Uterus (tissue), 2 donors: ENCODE data around the gene DOK7.

Experiments
- POLR2A ChIP-seq, 2 donors: fragments of 450-650 bp; IDR thresholded peaks; one replicate each; pipeline ENCODE4 v1.6.1; 2016; ENCODE audit warnings: antibody characterized with exemption in 2 of 2, mild to moderate bottlenecking in 1 of 2, moderate library complexity in 1 of 2
- TF ChIP-seq, protein P1 (sequence below), 4 experiments: fragments of 200-600 bp in 2 of 4; fragments of 450-650 bp in 2 of 4; sonication (generic) in 2 of 4; IDR thresholded peaks; one replicate each; pipeline ENCODE4 v1.5.1; 2016 to 2019; ENCODE audit warnings: antibody characterized with exemption in 4 of 4, mild to moderate bottlenecking in 2 of 4, moderate library complexity in 1 of 4

DNA sequence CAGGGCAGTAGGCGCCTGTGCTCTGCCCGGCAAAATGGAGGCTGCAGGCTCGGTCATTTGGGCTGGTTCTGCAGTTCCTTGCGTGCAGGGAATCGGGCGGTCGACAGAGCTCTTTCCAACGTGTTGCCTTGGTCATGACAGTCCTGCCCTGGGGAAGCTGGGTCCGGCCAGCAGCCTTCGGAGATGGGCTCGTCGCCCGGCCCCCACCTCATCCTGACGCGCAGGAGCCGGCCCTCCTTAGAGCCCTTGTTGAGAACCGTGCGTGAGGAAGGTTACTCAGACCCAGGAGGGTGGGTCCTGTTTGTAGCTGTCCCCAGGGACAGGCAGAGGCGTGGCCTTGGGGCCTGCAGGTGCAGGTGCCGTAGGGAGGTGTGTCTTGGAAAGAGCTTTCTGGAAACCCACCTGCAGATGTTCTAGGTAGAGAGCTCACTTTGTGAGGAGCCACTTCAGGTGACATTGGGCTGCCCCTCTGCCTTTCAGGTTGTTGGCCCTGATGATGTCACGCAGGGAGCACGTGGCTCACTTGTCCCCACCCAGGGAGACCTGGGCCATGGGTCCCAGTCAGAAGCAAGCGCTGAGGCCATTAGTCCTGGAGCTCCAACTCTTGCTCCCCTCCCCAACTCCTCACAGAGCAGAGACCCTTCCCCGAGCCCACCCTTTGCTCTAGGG, 36.5 kb upstream of the DOK7 start:
- TF ChIP-seq POLR2A (IDR thresholded peaks at IDR 0.05): no peak
- TF ChIP-seq, protein P1, sequence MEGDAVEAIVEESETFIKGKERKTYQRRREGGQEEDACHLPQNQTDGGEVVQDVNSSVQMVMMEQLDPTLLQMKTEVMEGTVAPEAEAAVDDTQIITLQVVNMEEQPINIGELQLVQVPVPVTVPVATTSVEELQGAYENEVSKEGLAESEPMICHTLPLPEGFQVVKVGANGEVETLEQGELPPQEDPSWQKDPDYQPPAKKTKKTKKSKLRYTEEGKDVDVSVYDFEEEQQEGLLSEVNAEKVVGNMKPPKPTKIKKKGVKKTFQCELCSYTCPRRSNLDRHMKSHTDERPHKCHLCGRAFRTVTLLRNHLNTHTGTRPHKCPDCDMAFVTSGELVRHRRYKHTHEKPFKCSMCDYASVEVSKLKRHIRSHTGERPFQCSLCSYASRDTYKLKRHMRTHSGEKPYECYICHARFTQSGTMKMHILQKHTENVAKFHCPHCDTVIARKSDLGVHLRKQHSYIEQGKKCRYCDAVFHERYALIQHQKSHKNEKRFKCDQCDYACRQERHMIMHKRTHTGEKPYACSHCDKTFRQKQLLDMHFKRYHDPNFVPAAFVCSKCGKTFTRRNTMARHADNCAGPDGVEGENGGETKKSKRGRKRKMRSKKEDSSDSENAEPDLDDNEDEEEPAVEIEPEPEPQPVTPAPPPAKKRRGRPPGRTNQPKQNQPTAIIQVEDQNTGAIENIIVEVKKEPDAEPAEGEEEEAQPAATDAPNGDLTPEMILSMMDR (IDR thresholded peaks at IDR 0.05): no peak
